GM18519 (cell line): ENCODE data around the gene NAV3.
A peak's percentile ranks its signal among the peaks of the same experiment; 100 is the strongest.

ENCODE experiments used
- ATAC-seq: cut with Tn5 transposase; IDR thresholded peaks from one replicate; pipeline ENCODE4 v1.9.1; 2021; ENCODE audit warnings: mild to moderate bottlenecking, moderate library complexity; ENCODE audit not compliant: unreplicated experiment, low FRiP score

Gene NAV3

GRCh38 chr12:78034025-78034424 is 203.3 kb downstream of the NAV3 start:
- ATAC-seq: no peak

- ATAC-seq: no peak
These were observed 205.4 kb downstream of the NAV3 start for GRCh38 chr12:78035901-78036606.

DNA sequence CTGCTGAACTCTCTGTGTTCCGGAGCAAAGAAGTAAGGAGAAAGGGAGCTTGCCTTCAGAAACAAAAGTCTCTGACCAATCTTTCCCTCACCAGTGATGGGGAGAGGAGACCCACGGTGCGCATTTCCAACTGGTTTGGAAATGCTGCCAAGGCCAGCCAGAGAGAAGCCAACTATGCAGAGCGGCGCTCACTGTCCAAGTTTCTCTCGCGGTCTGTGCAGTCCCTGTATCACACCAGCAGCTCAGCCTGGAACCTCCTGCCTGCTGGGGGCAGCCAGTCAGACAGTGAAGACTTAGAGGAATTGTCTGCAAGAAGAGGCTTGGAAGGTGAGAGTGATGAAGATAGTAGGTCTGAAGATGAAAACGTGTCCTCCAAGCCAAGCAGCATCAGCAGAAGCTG is 206.2 kb downstream of the NAV3 start:
- ATAC-seq: no peak

GRCh38 chr12:78037707-78038106 is 207.0 kb downstream of the NAV3 start:
- no peak for ATAC-seq

- no peak for ATAC-seq
These were observed 207.8 kb downstream of the NAV3 start for GRCh38 chr12:78038541-78038940.

DNA sequence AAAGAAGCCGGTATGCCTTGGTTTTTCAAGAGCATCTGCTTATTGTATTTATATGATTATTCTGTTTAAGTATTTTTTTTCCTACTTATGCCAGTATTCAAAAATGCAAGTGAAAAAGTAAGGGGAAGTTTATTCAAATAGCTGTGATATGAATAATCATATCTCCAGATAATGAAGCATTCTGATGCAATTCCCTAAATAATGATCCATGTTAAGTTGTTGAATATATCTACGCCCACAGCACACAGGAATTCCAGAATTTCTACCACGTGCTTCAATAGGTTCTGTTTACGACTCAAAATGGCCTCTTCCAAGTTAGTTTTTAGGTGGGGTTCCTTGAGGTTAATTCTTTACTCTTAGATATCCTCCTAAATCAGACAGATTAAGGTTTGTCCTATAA is 208.3 kb downstream of the NAV3 start:
- ATAC-seq: no peak

DNA sequence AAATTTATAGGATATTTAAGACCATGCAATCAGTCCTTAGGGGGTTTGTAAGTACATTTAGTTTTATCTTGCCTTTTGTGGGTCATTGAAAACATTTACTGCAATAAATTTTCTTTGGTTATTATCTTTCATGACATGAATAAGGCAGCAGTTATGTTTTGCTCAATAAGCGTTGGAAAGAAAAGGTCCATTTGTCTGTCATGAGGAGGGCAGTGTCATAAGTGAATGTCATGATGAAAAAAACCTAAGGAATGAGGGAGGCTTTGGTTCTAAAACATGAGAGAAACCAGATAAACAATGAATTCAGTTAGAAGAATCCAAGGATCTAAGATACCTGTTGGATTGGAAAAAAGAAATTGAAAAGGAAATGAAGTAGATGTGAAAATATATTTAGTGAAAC is 209.4 kb downstream of the NAV3 start:
- ATAC-seq: no peak

DNA sequence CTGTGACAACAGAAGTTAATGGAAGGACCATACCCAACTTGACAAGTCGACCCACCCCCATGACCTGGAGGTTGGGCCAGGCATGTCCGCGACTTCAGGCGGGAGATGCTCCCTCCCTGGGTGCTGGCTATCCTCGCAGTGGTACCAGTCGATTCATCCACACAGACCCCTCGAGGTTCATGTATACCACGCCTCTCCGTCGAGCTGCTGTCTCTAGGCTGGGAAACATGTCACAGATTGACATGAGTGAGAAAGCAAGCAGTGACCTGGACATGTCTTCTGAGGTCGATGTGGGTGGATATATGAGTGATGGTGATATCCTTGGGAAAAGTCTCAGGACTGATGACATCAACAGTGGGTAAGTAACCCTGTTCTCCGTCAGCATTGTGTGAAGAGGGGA is 220.1 kb downstream of the NAV3 start:
- no peak for ATAC-seq

GRCh38 chr12:78055545-78055944 is 224.9 kb downstream of the NAV3 start:
- ATAC-seq: no peak

DNA sequence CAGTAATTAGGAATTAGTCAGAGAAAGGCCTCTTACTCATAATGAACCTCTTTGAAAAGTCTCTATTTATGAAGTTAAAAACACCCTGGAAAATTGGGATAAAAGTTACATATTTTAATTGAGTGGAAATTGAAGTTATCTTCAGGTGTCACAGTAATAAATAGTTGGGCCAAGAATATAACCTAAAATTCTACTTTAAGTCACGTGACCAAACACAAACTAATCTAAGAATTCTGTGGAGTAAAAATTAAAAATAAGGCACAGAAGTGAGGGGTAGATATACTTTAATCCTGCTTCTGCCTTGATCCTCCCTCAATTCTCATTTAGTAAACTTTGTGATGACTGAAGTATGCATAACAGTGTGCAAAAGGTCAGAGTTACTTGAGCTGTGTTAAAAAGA is 226.4 kb downstream of the NAV3 start:
- ATAC-seq: no peak

GRCh38 chr12:78060186-78060585 is 229.5 kb downstream of the NAV3 start:
- no peak for ATAC-seq

GRCh38 chr12:78062786-78063185 is 232.1 kb downstream of the NAV3 start:
- no peak for ATAC-seq

DNA sequence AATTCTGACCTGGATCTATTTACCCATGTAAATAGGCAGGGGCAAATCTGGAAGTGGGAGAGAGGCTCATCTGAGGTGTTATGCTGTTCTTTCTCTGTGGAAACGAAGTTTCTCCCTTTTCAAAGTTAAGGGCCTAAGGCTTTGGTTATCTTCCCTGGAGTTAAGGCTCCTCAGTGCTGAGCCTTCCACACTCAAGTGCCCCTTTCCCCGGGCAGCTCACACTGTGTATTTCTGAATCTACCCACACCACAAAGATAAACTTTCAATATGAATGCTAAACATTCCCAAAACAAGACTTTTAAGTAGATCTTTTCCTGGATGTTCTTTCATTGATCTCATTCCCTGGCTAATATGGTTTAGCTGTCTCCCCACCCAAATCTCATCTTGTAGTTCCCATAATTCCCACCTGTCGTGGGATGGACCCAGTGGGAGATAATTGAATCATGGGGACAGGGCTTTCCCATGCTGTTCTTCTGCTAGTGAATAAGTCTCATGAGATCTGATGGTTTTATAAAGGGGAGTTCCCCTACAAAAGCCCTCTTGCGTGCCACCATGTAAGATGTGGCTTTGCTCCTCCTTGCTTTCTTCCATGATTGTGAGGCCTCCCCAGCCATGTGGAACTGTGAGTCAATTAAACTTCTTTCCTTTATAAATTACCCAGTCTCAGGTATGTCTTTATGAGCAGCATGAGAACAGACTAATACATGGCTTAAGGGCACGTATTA is 251.1 kb downstream of the NAV3 start:
- ATAC-seq: no peak

DNA sequence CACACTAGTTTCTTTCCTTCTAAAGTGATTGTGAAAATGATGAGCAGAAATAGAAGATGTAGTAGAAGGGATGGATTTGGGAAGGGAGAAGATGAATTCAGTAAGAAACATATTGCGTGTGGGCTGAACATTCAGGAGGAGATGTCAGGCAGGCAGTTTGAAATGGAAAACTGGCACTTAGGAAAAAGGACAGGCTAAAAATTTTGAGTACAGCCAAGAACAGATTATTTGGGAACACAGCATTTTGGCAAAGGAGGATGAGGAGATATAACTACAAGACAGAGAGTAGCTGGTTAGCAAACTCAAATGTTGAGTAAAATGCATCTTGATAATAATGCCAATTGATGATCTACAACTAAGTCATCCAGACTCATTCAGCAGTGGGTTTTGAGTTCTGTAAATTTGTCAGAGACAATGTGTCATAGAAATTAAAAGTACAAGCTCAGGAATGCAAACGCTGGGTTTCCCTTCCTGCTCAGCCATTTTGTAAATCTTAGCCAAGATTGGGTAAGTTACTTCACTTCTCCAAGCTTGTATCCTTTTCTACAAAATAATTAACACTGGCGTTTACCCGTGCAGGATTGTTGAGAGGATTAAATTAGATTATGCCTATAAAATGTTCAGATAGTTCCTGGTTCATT is 255.0 kb downstream of the NAV3 start:
- no peak for ATAC-seq

DNA sequence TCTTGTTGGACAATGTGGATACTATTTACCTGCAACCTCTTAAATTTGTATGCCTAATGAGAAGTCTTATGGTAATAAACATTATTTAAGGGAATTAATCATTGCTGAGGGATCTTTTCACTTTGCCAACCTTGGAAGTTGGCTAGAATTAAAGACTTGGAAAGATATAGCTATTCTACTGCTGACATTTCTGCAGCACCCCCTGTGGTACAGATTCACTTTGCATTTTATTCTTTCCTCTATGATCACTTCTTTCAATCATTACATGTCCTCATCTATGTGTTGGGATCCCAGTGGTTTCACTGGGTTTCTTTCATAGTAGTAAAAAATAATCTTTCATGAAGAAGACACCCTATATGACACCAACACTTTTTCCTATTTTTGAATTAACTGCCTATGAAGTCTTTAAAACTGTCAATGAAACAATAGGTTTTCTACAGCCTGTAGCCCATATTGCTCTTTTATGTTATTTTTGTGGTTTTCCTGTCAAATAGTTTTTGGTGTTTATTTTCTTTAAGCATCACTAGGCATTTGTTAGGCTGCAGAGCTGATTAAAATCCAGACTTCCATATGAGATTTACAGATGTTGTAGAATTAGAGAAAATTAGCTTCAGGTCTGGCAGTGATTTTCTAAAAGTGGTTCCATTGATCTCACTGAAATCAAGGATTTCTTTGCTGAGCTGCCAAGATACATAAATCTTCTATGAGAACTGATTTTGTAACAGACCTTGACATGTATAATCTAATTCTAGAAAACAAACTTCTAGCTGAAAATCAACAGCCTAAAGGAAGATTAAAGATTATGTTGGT is 256.1 kb downstream of the NAV3 start:
- no peak for ATAC-seq

DNA sequence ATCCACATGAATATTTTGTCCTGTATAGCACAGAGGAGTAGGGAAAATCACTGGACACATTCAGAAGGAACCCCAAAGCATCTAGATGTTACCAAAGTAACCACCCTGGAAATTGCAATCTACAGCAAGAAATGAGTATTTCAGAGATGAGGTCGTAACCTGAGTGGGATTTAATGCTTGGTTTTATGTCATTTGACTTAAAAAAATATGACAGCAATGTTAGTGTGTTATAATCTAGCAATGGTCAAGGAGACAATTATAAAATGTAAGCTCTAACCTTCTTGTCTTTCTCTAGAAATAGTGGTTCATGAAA is 256.6 kb downstream of the NAV3 start:
- ATAC-seq: no peak

- peak; percentile 76 for ATAC-seq
These were observed 257.7 kb downstream of the NAV3 start for GRCh38 chr12:78088391-78088832.

GRCh38 chr12:78090266-78090665 is 259.6 kb downstream of the NAV3 start:
- ATAC-seq: no peak

DNA sequence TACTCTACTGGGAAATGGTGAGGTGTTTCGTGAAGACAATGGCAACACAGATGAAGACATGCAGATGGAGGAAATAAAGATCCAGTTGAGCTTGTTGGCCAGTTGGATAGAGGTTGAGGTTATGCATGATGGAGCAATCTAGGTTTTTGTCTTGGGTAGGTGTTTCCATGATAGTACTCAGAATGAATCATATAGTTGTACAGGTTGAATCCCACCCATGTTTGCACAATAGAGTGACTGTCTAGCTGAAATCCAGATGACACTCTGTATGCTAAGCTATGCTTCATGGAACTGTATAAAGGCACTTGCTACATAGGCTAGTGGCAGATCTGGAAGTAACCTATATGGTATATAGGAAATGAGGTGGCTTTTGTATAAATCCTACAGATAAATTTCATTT is 264.9 kb downstream of the NAV3 start:
- ATAC-seq: no peak

DNA sequence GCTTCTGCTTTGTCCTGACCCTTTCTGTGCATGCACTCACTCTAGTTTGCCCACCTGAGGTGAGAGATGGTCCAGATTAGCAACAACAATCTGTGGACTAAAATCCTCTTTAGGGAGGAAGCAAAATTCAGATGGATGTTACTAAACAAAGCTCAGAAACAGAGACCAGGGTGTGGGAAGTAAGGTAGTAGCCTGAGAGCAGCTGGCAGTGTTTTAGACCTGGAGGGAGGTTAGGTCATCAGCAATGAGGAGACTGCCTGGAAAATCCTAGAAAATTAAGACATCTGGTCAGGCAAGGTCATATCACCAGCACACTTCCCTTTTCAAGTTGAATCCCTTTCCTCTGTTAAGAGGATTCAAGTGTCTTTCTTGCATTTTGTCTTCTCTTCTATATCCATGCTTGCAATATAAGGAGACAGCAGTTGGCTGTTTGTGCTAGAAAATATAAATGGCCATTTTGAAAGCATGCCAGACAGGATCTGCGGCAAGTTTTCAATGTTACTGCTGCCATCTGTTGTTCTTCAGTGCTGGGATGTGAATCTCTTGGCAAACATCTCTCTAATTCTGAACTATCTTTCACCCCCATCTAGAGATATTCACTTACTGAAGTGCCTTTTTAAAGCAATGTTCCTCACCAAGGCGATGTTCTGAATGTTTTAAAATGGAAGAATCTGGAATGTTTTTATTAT is 266.4 kb downstream of the NAV3 start:
- no peak for ATAC-seq
